Body of pancreas (tissue), 4 donors: ENCODE data around the gene TMOD1. TPM values are rescaled to one million over a fixed set of nuclear protein-coding genes. Genes with fewer than 3 reads are reported as not detected.

Source experiments
- ATAC-seq: fragments of 150-250 bp; one replicate; pipeline ENCODE4 v1.9.1; 2016
- DNase-seq, 4 donors: peaks; one replicate each; pipeline ENCODE4 v3.0.0-alpha.2; 2019
- H3K27ac ChIP-seq, 4 donors: fragments of 200-600 bp; sonication (generic); 1 replicate in 3 of 4; 2 replicates in 1 of 4; pipeline versions ENCODE4 v1.5.1 to v1.6.1; 2016 to 2019; ENCODE audit warnings: mild to moderate bottlenecking in 1 of 4, mixed read lengths in 1 of 4, moderate library complexity in 1 of 4
- H3K27me3 ChIP-seq, 2 donors: fragments of 200-600 bp; sonication (generic); one replicate each; pipeline ENCODE4 v1.6.0; 2016; ENCODE audit warnings: mild to moderate bottlenecking in 1 of 2
- H3K36me3 ChIP-seq, 2 donors: fragments of 200-600 bp; sonication (generic); replicated peaks in 1 of 2; 2 replicates each; pipeline ENCODE4 v1.5.1; 2016; ENCODE audit warnings: low read depth in 2 of 2; ENCODE audit not compliant: insufficient read depth in 1 of 2
- H3K4me1 ChIP-seq: fragments of 200-600 bp; sonication (generic); one replicate; pipeline ENCODE4 v1.6.0; 2016
- H3K4me3 ChIP-seq, 2 donors: fragments of 200-600 bp; sonication (generic); 1 replicate in 1 of 2; 2 replicates in 1 of 2; pipeline ENCODE4 v1.5.1; 2016 to 2019
- H3K9me3 ChIP-seq, 3 donors: fragments of 200-600 bp; sonication (generic); 1 replicate in 2 of 3; 2 replicates in 1 of 3; pipeline ENCODE4 v1.5.1; 2016
- CTCF ChIP-seq, 7 experiments: fragments of 450-650 bp in 4 of 7; fragments of 200-600 bp in 3 of 7; sonication (generic) in 3 of 7; IDR thresholded peaks; one replicate each; pipeline ENCODE4 v1.5.1; 2016 to 2019; ENCODE audit warnings: antibody characterized with exemption in 7 of 7
- POLR2A ChIP-seq, 3 donors: fragments of 450-650 bp; IDR thresholded peaks; one replicate each; pipeline ENCODE4 v1.6.1; 2016; ENCODE audit warnings: antibody characterized with exemption in 3 of 3, mild to moderate bottlenecking in 2 of 3
- WGBS, 2 donors: methylation state at CpG; one replicate each; pipeline ENCODE4 v1.1.5; 2017; 5-methylcytosine and 5-hydroxymethylcytosine counted together
- intact Hi-C: fragments of 100-400 bp; cut with DNase I; formaldehyde crosslinking; loops from one replicate; pipeline ENCODE4 v1.15.1; 2023
- total RNA-seq, 2 donors: library from RNA; depleted of rRNA; stranded (reverse); fragments of >200 nt; gene quantifications; one replicate each; pipeline ENCODE4 v1.1.0, GENCODE V29; 2016

TMOD1 gene
- total RNA-seq, 2 donors from 2014 or later = 9.2 to 16.1 TPM

GRCh38 chr9:97647996-97648395 lies 146.5 kb downstream of the TMOD1 start:
- Histone ChIP-seq H3K27me3 (no peaks in the 10 kb centered on the region), H3K4me1 (no peaks in the 10 kb centered on the region), H3K27ac (no peak overlapping the region), H3K36me3 (peaks cover 0 to 20% of the 10 kb centered on the region in 2 donors), H3K9me3 (no peaks in the 10 kb centered on the region), H3K4me3 (no peak overlapping the region)
- intact Hi-C loops = no loop called here
- DNase-seq = no peak
- ATAC-seq = no peak
- WGBS, 2 donors = 86% methylated on average over 5 of the region's 5 CpGs
- TF ChIP-seq CTCF (IDR thresholded peaks at IDR 0.05) (no peak), POLR2A (IDR thresholded peaks at IDR 0.05) (no peak)

Other genes starting within 250 kb of the TMOD1 start
- 1 to 10 TPM; 5.2 to 8.2 TPM for gene CCDC180, start 194.0 kb upstream of the TMOD1 start, total RNA-seq
- 1 to 10 TPM; 2.3 to 7.5 TPM for gene TDRD7, start 89.6 kb upstream of the TMOD1 start, total RNA-seq
- 10 to 100 TPM; 10.9 to 16.6 TPM for gene TSTD2, start 131.7 kb downstream of the TMOD1 start, total RNA-seq
- 10 to 100 TPM; 11.4 to 14.5 TPM for gene NCBP1, start 132.2 kb downstream of the TMOD1 start, total RNA-seq
- 10 to 100 TPM in 1 of 2 donors, 1 to 10 TPM in 1; 9.6 to 15.8 TPM for gene XPA, start 195.7 kb downstream of the TMOD1 start, total RNA-seq